OCI-LY7 (cell line): ENCODE measurements around the gene SLC29A3. TPM values are rescaled to one million over a fixed set of nuclear protein-coding genes. Genes with fewer than 3 reads are reported as not detected.

Experiments
- BruUV-seq: library from RNA; stranded (reverse); fragments of 400-500 nt; replicated peaks from 2 replicates; lab custom pipeline; 2021; lab: Mats Ljungman, UMichigan
- CTCF ChIA-PET: fragments of 300-600 bp; sonication (Branson Sonifier 250); formaldehyde crosslinking; loops from one replicate; lab custom pipeline; 2022; ENCODE audit warnings: antibody characterized with exemption; ENCODE audit not compliant: unreplicated experiment; lab: Charles Lee
- POLR2A ChIA-PET: fragments of 300-600 bp; sonication (Branson Sonifier 250); formaldehyde crosslinking; loops from one replicate; lab custom pipeline; 2022; ENCODE audit warnings: antibody characterized with exemption; lab: Charles Lee
- DNase-seq: peaks from one replicate; pipeline ENCODE4 v3.0.0-alpha.2; 2015; ENCODE audit warnings: low spot score
- H2AFZ ChIP-seq: fragments of 200-600 bp; sonication (generic), shearing (Covaris generic); 2 replicates; pipeline ENCODE4 v1.6.1; 2014; ENCODE audit warnings: mild to moderate bottlenecking, antibody characterized with exemption, low read length, moderate library complexity
- H3K27ac ChIP-seq: fragments of 200-600 bp; sonication (generic); 2 replicates; pipeline ENCODE4 v1.5.1; 2014; ENCODE audit warnings: mixed run types, low read depth, mild to moderate bottlenecking, moderate library complexity, low read length, inconsistent platforms; ENCODE audit not compliant: poor library complexity, severe bottlenecking
- H3K36me3 ChIP-seq: fragments of 200-600 bp; sonication (generic); 2 replicates; pipeline ENCODE4 v1.6.1; 2014; ENCODE audit warnings: mild to moderate bottlenecking, antibody characterized with exemption, low read length, moderate library complexity, mixed read lengths; ENCODE audit not compliant: insufficient read depth
- H3K4me1 ChIP-seq: fragments of 200-600 bp; sonication (generic); 2 replicates; pipeline ENCODE4 v1.5.1; 2014; ENCODE audit warnings: mild to moderate bottlenecking, low read length; ENCODE audit not compliant: insufficient read depth, poor library complexity, severe bottlenecking
- H3K4me2 ChIP-seq: fragments of 200-600 bp; sonication (generic); 2 replicates; pipeline ENCODE4 v1.6.1; 2014; ENCODE audit warnings: mild to moderate bottlenecking, low read length
- H3K4me3 ChIP-seq: fragments of 200-600 bp; sonication (generic); 2 replicates; pipeline ENCODE4 v1.5.1; 2014; ENCODE audit warnings: mild to moderate bottlenecking, low read depth, low read length; ENCODE audit not compliant: poor library complexity, severe bottlenecking
- H3K79me2 ChIP-seq: fragments of 200-600 bp; sonication (generic); 2 replicates; pipeline ENCODE4 v1.6.1; 2016; ENCODE audit warnings: low read depth, mild to moderate bottlenecking, low read length, moderate library complexity, mixed read lengths; ENCODE audit not compliant: insufficient read depth
- H3K9me2 ChIP-seq: fragments of 200-600 bp; sonication (generic); 2 replicates; pipeline ENCODE4 v1.6.1; 2016; ENCODE audit warnings: mild to moderate bottlenecking, low read length, mixed read lengths; ENCODE audit not compliant: insufficient read depth
- H3K9me3 ChIP-seq: fragments of 200-600 bp; sonication (generic); 2 replicates; pipeline ENCODE4 v1.6.1; 2014; ENCODE audit warnings: mild to moderate bottlenecking, mixed run types, low read length, mixed read lengths
- H4K20me1 ChIP-seq: fragments of 200-600 bp; sonication (generic); 2 replicates; pipeline ENCODE4 v1.6.1; 2014; ENCODE audit warnings: mild to moderate bottlenecking, antibody characterized with exemption, low read length, moderate library complexity, mixed read lengths; ENCODE audit not compliant: insufficient read depth
- EZH2phosphoT487 ChIP-seq: fragments of 200-600 bp; sonication (generic); IDR thresholded peaks from 2 replicates; pipeline ENCODE4 v1.6.1; 2018; ENCODE audit warnings: low read depth, borderline replicate concordance, mild to moderate bottlenecking, mixed run types, antibody characterized with exemption, low read length, moderate library complexity, mixed read lengths
- intact Hi-C: fragments of 100-400 bp; cut with micrococcal nuclease; formaldehyde crosslinking; loops from one replicate; pipeline ENCODE4 v1.10.0; 2022; ENCODE audit not compliant: unreplicated experiment
- total RNA-seq, 2 experiments: library from RNA; depleted of rRNA in 1 of 2; stranded (reverse); fragments of >200 nt in 1 of 2; shearing (Covaris generic) in 1 of 2; gene quantifications; 2 replicates each; pipeline ENCODE4 v1.2.3, GENCODE V29; 2014 to 2022
- TF ChIP-seq, protein P1 (sequence below): fragments of 200-600 bp; sonication (generic); conservative IDR thresholded peaks from 2 replicates; pipeline ENCODE4 v1.5.1; 2014; ENCODE audit warnings: mild to moderate bottlenecking, antibody characterized with exemption, low read length, moderate library complexity, mixed read lengths

Gene SLC29A3
- total RNA-seq, 2 experiments from 2014 or later, result 1.7 to 8.2 TPM

DNA sequence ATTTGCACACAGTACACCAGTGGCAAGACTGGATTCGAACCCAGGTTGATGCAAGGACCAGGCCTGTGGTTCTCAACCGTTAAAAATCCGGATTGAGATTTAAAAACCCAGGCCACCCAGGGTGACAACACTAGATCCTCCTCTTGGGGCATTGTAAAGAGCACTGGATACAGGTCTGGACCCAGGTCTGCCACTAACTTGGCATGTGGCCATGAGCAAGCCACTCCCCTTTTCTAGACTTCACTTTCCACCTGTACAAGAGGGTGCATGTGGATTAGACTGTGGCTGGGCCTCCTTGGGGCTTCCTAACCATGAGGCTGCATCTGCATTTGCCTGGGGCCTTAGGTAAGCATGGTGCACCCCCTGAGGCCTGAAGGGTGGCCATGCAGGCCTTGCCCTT is 21.7 kb upstream of the SLC29A3 start:
- no TSS peak for BruUV-seq
- Histone ChIP-seq H4K20me1 (no peaks in the 10 kb centered on the region; the same call in 1 of the 2 replicates), H3K27ac (no peak overlapping the region), H3K79me2 (no peaks in the 10 kb centered on the region), H3K36me3 (no peaks in the 10 kb centered on the region), H3K9me2 (no peaks in the 10 kb centered on the region), H3K4me2 (no peak overlapping the region), H3K9me3 (no peaks in the 10 kb centered on the region), H3K4me3 (no peak overlapping the region), H3K4me1 (no peaks in the 10 kb centered on the region), H2AFZ (no peak overlapping the region)
- TF ChIP-seq EZH2phosphoT487, result no peak
- TF ChIP-seq, protein P1, sequence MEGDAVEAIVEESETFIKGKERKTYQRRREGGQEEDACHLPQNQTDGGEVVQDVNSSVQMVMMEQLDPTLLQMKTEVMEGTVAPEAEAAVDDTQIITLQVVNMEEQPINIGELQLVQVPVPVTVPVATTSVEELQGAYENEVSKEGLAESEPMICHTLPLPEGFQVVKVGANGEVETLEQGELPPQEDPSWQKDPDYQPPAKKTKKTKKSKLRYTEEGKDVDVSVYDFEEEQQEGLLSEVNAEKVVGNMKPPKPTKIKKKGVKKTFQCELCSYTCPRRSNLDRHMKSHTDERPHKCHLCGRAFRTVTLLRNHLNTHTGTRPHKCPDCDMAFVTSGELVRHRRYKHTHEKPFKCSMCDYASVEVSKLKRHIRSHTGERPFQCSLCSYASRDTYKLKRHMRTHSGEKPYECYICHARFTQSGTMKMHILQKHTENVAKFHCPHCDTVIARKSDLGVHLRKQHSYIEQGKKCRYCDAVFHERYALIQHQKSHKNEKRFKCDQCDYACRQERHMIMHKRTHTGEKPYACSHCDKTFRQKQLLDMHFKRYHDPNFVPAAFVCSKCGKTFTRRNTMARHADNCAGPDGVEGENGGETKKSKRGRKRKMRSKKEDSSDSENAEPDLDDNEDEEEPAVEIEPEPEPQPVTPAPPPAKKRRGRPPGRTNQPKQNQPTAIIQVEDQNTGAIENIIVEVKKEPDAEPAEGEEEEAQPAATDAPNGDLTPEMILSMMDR, result no peak
- no peak for DNase-seq
- intact Hi-C loops, result no loop called here
- ChIA-PET POLR2A (interaction anchor here (1.0 kb wide), 1 partner anchor 14 kb away, joined by 3 read pairs; no protein-coding TSS in a partner anchor), CTCF (no interaction called here)

DNA sequence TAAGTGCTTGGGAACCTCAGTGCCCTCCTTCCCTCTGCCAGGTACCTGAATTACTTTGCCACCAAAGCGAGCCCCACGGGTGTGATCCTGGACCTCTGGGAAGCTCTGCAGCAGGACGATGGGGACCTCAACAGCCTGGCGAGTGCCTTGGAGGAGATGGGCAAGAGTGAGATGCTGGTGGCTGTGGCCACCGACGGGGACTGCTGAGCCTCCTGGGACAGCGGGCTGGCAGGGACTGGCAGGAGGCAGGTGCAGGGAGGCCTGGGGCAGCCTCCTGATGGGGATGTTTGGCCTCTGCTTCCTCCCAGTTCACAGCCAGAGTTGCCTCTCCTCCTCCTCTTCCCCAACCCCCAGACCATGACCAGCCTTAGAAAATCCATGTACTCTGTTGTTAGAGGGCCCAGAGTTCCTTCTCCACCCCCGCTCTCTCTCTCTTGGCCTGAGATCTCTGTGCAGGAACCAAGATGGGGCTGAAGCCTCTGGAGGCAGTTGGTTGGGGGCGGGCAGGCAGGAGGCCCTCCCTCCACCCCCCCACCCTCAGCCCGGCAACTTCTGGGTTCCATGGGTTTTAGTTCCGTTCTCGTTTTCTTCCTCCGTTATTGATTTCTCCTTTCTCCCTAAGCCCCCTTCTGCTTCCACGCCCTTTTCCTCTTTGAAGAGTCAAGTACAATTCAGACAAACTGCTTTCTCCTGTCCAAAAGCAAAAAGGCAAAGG is 19.8 kb upstream of the SLC29A3 start:
- H3K79me2 ChIP-seq, result no peaks in the 10 kb centered on the region
- H3K27ac ChIP-seq, result no peak overlapping the region
- H4K20me1 ChIP-seq, result no peaks in the 10 kb centered on the region; the same call in 1 of the 2 replicates
- H2AFZ ChIP-seq, result no peak overlapping the region
- H3K9me2 ChIP-seq, result no peaks in the 10 kb centered on the region
- no peak overlapping the region for H3K4me2 ChIP-seq
- intact Hi-C loops, result no loop called here
- no peaks in the 10 kb centered on the region for H3K9me3 ChIP-seq
- no peak for DNase-seq
- H3K4me3 ChIP-seq, result no peak overlapping the region
- H3K36me3 ChIP-seq, result no peaks in the 10 kb centered on the region
- BruUV-seq, result no TSS peak
- CTCF ChIA-PET, result no interaction called here
- H3K4me1 ChIP-seq, result no peaks in the 10 kb centered on the region
- POLR2A ChIA-PET, result no interaction called here
- TF ChIP-seq EZH2phosphoT487, result no peak
- TF ChIP-seq, protein P1, result no peak

DNA sequence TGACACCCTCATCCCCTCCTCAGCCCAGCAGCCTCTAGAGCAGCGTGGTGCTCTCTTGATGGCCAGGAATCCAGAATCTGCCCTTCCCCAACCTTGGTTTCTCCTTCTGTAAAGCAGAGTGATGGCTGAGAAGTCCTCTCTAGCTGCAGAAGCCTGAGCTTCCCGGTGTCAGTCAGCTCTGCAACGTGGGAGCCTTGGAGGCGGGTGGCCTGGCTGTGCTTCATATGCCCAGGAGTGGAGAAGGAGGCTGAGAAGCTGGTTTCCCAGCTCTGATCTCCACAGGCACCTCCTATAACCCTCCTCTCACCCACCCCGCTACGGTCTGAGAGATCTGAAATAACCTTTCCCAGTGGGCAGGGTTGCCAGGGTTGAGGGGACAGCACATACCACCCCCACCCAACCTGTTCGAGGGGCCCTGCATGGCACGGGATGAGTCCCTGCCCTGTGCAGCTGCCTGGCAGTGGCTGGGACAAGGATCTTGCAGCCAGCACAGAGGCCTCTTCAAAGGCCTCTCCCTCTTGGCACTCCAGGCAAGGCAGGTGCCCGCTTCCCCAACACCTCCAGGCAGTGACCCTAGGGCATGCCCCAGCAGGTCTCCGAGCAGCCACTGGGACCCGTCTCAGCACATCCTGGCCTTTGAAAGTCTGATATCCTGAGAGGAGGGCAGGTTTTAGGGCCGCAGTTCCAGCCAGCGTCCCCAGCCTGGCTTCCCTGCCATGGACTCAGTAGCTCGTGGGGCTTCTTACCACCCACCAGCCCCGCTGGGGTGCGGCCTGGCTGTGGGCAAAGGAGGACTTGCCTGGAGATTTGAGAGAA is 18.3 kb upstream of the SLC29A3 start:
- no peak overlapping the region for H2AFZ ChIP-seq
- H3K9me3 ChIP-seq, result no peaks in the 10 kb centered on the region
- H3K4me3 ChIP-seq, result no peak overlapping the region
- ChIA-PET CTCF (no interaction called here), POLR2A (no interaction called here)
- H3K36me3 ChIP-seq, result no peaks in the 10 kb centered on the region
- intact Hi-C loops, result no loop called here
- BruUV-seq, result no TSS peak
- no peaks in the 10 kb centered on the region for H3K79me2 ChIP-seq
- no peak for TF ChIP-seq EZH2phosphoT487
- H3K4me1 ChIP-seq, result no peaks in the 10 kb centered on the region
- H3K27ac ChIP-seq, result no peak overlapping the region
- no peak for DNase-seq
- H4K20me1 ChIP-seq, result no peaks in the 10 kb centered on the region
- no peak overlapping the region for H3K4me2 ChIP-seq
- H3K9me2 ChIP-seq, result no peaks in the 10 kb centered on the region
